Measurements from ENCODE around the gene TLCD3B.

- no peak for TF ChIP-seq MXI1 (IDR thresholded peaks at IDR 0.05; ENCODE audit: low read depth, low read length)
- TF ChIP-seq, protein P1, sequence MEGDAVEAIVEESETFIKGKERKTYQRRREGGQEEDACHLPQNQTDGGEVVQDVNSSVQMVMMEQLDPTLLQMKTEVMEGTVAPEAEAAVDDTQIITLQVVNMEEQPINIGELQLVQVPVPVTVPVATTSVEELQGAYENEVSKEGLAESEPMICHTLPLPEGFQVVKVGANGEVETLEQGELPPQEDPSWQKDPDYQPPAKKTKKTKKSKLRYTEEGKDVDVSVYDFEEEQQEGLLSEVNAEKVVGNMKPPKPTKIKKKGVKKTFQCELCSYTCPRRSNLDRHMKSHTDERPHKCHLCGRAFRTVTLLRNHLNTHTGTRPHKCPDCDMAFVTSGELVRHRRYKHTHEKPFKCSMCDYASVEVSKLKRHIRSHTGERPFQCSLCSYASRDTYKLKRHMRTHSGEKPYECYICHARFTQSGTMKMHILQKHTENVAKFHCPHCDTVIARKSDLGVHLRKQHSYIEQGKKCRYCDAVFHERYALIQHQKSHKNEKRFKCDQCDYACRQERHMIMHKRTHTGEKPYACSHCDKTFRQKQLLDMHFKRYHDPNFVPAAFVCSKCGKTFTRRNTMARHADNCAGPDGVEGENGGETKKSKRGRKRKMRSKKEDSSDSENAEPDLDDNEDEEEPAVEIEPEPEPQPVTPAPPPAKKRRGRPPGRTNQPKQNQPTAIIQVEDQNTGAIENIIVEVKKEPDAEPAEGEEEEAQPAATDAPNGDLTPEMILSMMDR (IDR thresholded peaks at IDR 0.05) = no peak
- TF ChIP-seq POLR2AphosphoS5 (IDR thresholded peaks at IDR 0.05; ENCODE audit: low read depth, low read length) = no peak; the same call in 1 of the 2 replicates
- no peak for TF ChIP-seq NRF1 (IDR thresholded peaks at IDR 0.05; ENCODE audit: low read depth, low read length)
- no peak for TF ChIP-seq RAD21 (IDR thresholded peaks at IDR 0.05; ENCODE audit: low read length)
- TF ChIP-seq EZH2phosphoT487 (IDR thresholded peaks at IDR 0.05; ENCODE audit: borderline replicate concordance, low read depth) = no peak
- TF ChIP-seq GATA2 (CRISPR knock-in tag; IDR thresholded peaks at IDR 0.05) = no peak
- TF ChIP-seq SMC3 (IDR thresholded peaks at IDR 0.05; ENCODE audit: low read depth, low read length) = no peak
- no peak for TF ChIP-seq SIN3A (IDR thresholded peaks at IDR 0.05; ENCODE audit: borderline replicate concordance, low read depth, low read length)
- TF ChIP-seq FOXJ3 (CRISPR knock-in tag; IDR thresholded peaks at IDR 0.05) = no peak
Measured at GRCh38 chr16:30006659-30007377, 24.3 kb downstream of the TLCD3B start.
